HEK293T (cell line): ENCODE data around the gene ANKRD44.

Source experiments
- CTCF ChIA-PET: fragments of 350-600 bp; formaldehyde crosslinking; extraction: SDS; loops from one replicate; lab custom pipeline; 2021; ENCODE audit warnings: antibody characterized with exemption, inconsistent platforms; lab: Yijun Ruan, JAX
- POLR2A ChIA-PET: fragments of 350-600 bp; formaldehyde crosslinking; extraction: SDS; loops from one replicate; lab custom pipeline; 2020; ENCODE audit warnings: antibody characterized with exemption, inconsistent platforms; lab: Yijun Ruan, JAX
- DNase-seq: peaks from one replicate; pipeline ENCODE4 v3.0.0; 2012; ENCODE audit warnings: mixed read lengths; ENCODE audit errors: extremely low spot score
- ARNT ChIP-seq: fragments of 450-650 bp; IDR thresholded peaks from 2 replicates; pipeline ENCODE4 v1.6.1; 2017; ENCODE audit warnings: mild to moderate bottlenecking
- BHLHE40 ChIP-seq: fragments of 450-650 bp; IDR thresholded peaks from 2 replicates; pipeline ENCODE4 v1.6.1; 2016; ENCODE audit warnings: mild to moderate bottlenecking, moderate library complexity, borderline replicate concordance
- CTBP1 ChIP-seq: fragments of 450-650 bp; IDR thresholded peaks from 2 replicates; pipeline ENCODE4 v1.6.1; 2016; ENCODE audit warnings: borderline replicate concordance
- ELF4 ChIP-seq: fragments of 450-650 bp; IDR thresholded peaks from 2 replicates; pipeline ENCODE4 v1.6.1; 2017; ENCODE audit warnings: antibody characterized with exemption
- FOXA1 ChIP-seq: fragments of 450-650 bp; IDR thresholded peaks from 2 replicates; pipeline ENCODE4 v1.6.1; 2016; ENCODE audit warnings: mild to moderate bottlenecking
- FOXK2 ChIP-seq: fragments of 450-650 bp; IDR thresholded peaks from 2 replicates; pipeline ENCODE4 v1.6.1; 2016; ENCODE audit warnings: mild to moderate bottlenecking
- FOXM1 ChIP-seq: fragments of 450-650 bp; IDR thresholded peaks from 2 replicates; pipeline ENCODE4 v1.6.1; 2017; ENCODE audit warnings: mild to moderate bottlenecking, borderline replicate concordance
- HDGF ChIP-seq: fragments of 450-650 bp; IDR thresholded peaks from 2 replicates; pipeline ENCODE4 v1.6.1; 2017; ENCODE audit warnings: antibody characterized with exemption, borderline replicate concordance
- L3MBTL2 ChIP-seq: fragments of 450-650 bp; conservative IDR thresholded peaks from 2 replicates; pipeline ENCODE4 v1.6.1; 2016; ENCODE audit warnings: mild to moderate bottlenecking
- LEF1 ChIP-seq: fragments of 450-650 bp; IDR thresholded peaks from 2 replicates; pipeline ENCODE4 v1.6.1; 2017; ENCODE audit warnings: mild to moderate bottlenecking, borderline replicate concordance
- NFRKB ChIP-seq: fragments of 450-650 bp; IDR thresholded peaks from 2 replicates; pipeline ENCODE4 v1.6.1; 2016; ENCODE audit warnings: mild to moderate bottlenecking, moderate library complexity
- PKNOX1 ChIP-seq: fragments of 450-650 bp; IDR thresholded peaks from 2 replicates; pipeline ENCODE4 v1.6.1; 2016
- SP1 ChIP-seq: fragments of 450-650 bp; IDR thresholded peaks from 2 replicates; pipeline ENCODE4 v1.6.1; 2017
- SUZ12 ChIP-seq: fragments of 450-650 bp; IDR thresholded peaks from 2 replicates; pipeline ENCODE4 v1.6.1; 2016; ENCODE audit warnings: mild to moderate bottlenecking
- TARDBP ChIP-seq: fragments of 450-650 bp; IDR thresholded peaks from 2 replicates; pipeline ENCODE4 v1.6.1; 2016
- ZNF384 ChIP-seq: fragments of 450-650 bp; IDR thresholded peaks from 2 replicates; pipeline ENCODE4 v1.6.1; 2016

Gene ANKRD44

DNA sequence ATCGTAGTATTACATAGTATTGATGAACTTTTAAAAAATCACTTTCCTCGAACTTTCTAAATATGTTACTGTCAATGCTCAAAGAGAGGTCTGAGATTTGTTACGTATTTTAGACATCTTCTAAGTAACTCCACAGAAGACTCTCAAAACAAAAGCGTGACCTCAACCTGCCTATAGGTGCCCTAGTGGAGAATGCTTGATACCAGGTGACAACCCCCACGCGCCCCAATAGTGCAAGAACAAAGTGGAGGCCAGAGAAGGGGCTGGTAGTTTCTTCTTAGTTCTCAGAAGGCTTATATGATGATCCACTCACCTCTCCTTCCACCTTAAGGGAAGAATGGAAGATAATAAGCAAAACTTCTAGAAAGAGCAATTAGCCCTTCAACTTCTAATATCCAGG lies 102.6 kb downstream of the ANKRD44 start:
- TF ChIP-seq HDGF (no peak), LEF1 (no peak), FOXA1 (no peak), FOXM1 (no peak), ARNT (no peak), SUZ12 (no peak), ZNF384 (no peak), FOXK2 (no peak), CTBP1 (no peak), BHLHE40 (no peak), SP1 (no peak), L3MBTL2 (no peak), PKNOX1 (no peak), NFRKB (no peak), TARDBP (no peak), ELF4 (no peak)
- ChIA-PET CTCF (no interaction called here), POLR2A (no interaction called here)
- DNase-seq: no peak

GRCh38 chr2:197207598-197207997 lies 103.0 kb downstream of the ANKRD44 start:
- no peak for TF ChIP-seq ARNT
- TF ChIP-seq FOXK2: no peak
- no peak for TF ChIP-seq PKNOX1
- no peak for TF ChIP-seq SP1
- no peak for DNase-seq
- POLR2A ChIA-PET: no interaction called here
- CTCF ChIA-PET: no interaction called here

- no peak for TF ChIP-seq FOXA1
- TF ChIP-seq SP1: no peak
- TF ChIP-seq FOXM1: no peak
- TF ChIP-seq TARDBP: no peak
- TF ChIP-seq SUZ12: no peak
- TF ChIP-seq HDGF: no peak
- no peak for TF ChIP-seq PKNOX1
- TF ChIP-seq ZNF384: no peak
- no peak for TF ChIP-seq CTBP1
- TF ChIP-seq ARNT: no peak
- no peak for TF ChIP-seq LEF1
- ChIA-PET CTCF (no interaction called here), POLR2A (no interaction called here)
- no peak for DNase-seq
Observed at GRCh38 chr2:197207106-197207505, 103.5 kb downstream of the ANKRD44 start.

- DNase-seq: no peak
- ChIA-PET POLR2A (interaction anchor here (0.6 kb wide), 1 partner anchor 121 kb away, joined by 3 read pairs; no protein-coding TSS in a partner anchor), CTCF (interaction anchor here (0.6 kb wide), 1 partner anchor 15 kb away, joined by 3 read pairs; no protein-coding TSS in a partner anchor)
- TF ChIP-seq PKNOX1 (no peak), TARDBP (no peak), CTBP1 (no peak), FOXM1 (no peak), L3MBTL2 (no peak), ZNF384 (no peak), ARNT (no peak), ELF4 (no peak), SUZ12 (no peak), SP1 (no peak), LEF1 (no peak), BHLHE40 (no peak), NFRKB (no peak), FOXA1 (no peak)
Observed at GRCh38 chr2:197205585-197206215, 104.9 kb downstream of the ANKRD44 start.

DNA sequence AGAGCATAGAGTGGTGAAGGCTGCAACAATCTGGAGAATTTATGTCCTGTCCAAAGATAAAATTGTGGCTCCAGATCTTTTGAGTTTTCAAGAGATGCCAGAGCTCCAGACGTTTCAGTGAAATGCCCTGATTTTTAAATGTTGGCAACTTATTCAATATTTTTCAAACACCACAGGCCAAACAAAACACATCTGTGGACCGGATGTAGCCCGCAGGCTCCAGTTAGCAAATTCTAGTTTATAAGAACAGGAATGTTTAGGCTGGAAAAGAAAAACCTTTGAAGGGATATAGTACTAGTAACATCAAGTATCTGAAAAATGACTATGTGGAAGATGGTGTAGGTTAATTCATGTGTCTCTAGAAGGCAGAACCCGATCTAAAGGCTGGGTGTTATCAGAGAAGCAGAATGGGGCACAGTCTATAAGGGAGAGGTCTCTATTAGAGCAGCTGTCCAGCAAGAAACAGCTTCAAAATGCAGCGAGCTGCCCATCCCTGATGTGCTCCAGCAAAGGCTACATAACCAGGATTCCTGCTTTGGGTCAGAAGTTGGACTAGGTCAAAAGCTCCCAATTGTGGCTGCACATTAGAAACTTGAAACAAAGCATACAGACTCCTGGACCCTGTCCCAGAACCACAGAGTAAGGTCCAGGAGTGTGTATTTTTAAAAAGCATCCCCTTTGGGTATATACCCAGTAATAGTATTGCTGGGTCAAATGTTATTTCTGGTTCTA lies 105.9 kb downstream of the ANKRD44 start:
- DNase-seq: no peak
- POLR2A ChIA-PET: no interaction called here
- CTCF ChIA-PET: interaction anchor here (0.6 kb wide), 1 partner anchor 14 kb away, joined by 3 read pairs; no protein-coding TSS in a partner anchor
- no peak for TF ChIP-seq BHLHE40
- no peak for TF ChIP-seq FOXM1
- no peak for TF ChIP-seq L3MBTL2
- no peak for TF ChIP-seq FOXK2
- TF ChIP-seq PKNOX1: no peak
- no peak for TF ChIP-seq ELF4
- no peak for TF ChIP-seq SP1
- TF ChIP-seq ZNF384: no peak
- TF ChIP-seq CTBP1: no peak
- no peak for TF ChIP-seq FOXA1
- no peak for TF ChIP-seq NFRKB
- no peak for TF ChIP-seq HDGF
- no peak for TF ChIP-seq ARNT
- no peak for TF ChIP-seq TARDBP
- TF ChIP-seq SUZ12: no peak
